Skin of body (tissue), 2 donors: ENCODE measurements around the gene TFAM. TPM values are rescaled to one million over a fixed set of nuclear protein-coding genes. Genes with fewer than 3 reads are reported as not detected.
"Not testable (repeated sequence)": the region's sequence is repeated elsewhere in the genome, so short reads cannot be mapped to it uniquely, and the experiment has no call there.

Source experiments
- DNase-seq: peaks from one replicate; lab custom pipeline; 2025; lab: John Stamatoyannopoulos, UW
- total RNA-seq: library from RNA; depleted of rRNA; stranded (reverse); fragments of >200 nt; gene quantifications from one replicate; pipeline ENCODE4 v1.2.3, GENCODE V29; 2014

The TFAM gene
- total RNA-seq, 1 donor from 2014 or later = 22.2 TPM

- no peak for DNase-seq
Measured at GRCh38 chr10:58372607-58373441, 12.4 kb upstream of the TFAM start.

GRCh38 chr10:58373442-58373827, 11.8 kb upstream of the TFAM start:
- DNase-seq = no peak

- DNase-seq = no peak
Measured at GRCh38 chr10:58382489-58382995, 2.7 kb upstream of the TFAM start.

GRCh38 chr10:58384095-58384494, 1.1 kb upstream of the TFAM start:
- no peak for DNase-seq

- no peak for DNase-seq
Measured at GRCh38 chr10:58384544-58384998, 639 bp upstream of the TFAM start.

GRCh38 chr10:58385784-58386112, 538 bp downstream of the TFAM start:
- no peak for DNase-seq

GRCh38 chr10:58389024-58389423, 3.8 kb downstream of the TFAM start:
- no peak for DNase-seq

- no peak for DNase-seq
Measured at GRCh38 chr10:58393317-58393716, 8.1 kb downstream of the TFAM start.

- no peak for DNase-seq
Measured at GRCh38 chr10:58394471-58394870, 9.3 kb downstream of the TFAM start.

GRCh38 chr10:58396057-58396456, 10.8 kb downstream of the TFAM start:
- DNase-seq = no peak

GRCh38 chr10:58397830-58398229, 12.6 kb downstream of the TFAM start:
- no peak for DNase-seq

- DNase-seq = no peak
Measured at GRCh38 chr10:58399410-58399809, 14.2 kb downstream of the TFAM start.

- no peak for DNase-seq
Measured at GRCh38 chr10:58400609-58401008, 15.4 kb downstream of the TFAM start.

- DNase-seq = no peak
Measured at GRCh38 chr10:58404001-58404400, 18.8 kb downstream of the TFAM start.

- no peak for DNase-seq
Measured at GRCh38 chr10:58409956-58410610, 24.9 kb downstream of the TFAM start.

GRCh38 chr10:58412502-58412961, 27.3 kb downstream of the TFAM start:
- no peak for DNase-seq

GRCh38 chr10:58414270-58415041, 29.2 kb downstream of the TFAM start:
- DNase-seq = peak; percentile 34

GRCh38 chr10:58415757-58416156, 30.5 kb downstream of the TFAM start:
- DNase-seq = no peak

- not testable (repeated sequence) for DNase-seq
Measured at GRCh38 chr10:58417902-58418301, 32.7 kb downstream of the TFAM start.

GRCh38 chr10:58424176-58424575, 39.0 kb downstream of the TFAM start:
- DNase-seq = no peak

GRCh38 chr10:58428436-58428835, 43.2 kb downstream of the TFAM start:
- not testable (repeated sequence) for DNase-seq

- DNase-seq = no peak
Measured at GRCh38 chr10:58431903-58432302, 46.7 kb downstream of the TFAM start.
